HepG2 (cell line): ENCODE results near the gene CCK.

Experiments used
- CBFB ChIP-seq: sonication (generic); formaldehyde crosslinking; IDR thresholded peaks from 2 replicates; pipeline ENCODE4 v1.4.0; 2020; ENCODE audit warnings: missing genetic modification reagents
- ELK4 ChIP-seq: sonication (generic); formaldehyde crosslinking; IDR thresholded peaks from 2 replicates; pipeline ENCODE4 v1.9.0; 2021; ENCODE audit warnings: missing genetic modification reagents, borderline replicate concordance
- JUND ChIP-seq: sonication (generic); formaldehyde crosslinking; IDR thresholded peaks from 2 replicates; pipeline ENCODE4 v1.8.0; 2022; ENCODE audit warnings: mild to moderate bottlenecking, missing genetic modification reagents
- MED8 ChIP-seq: sonication (generic); formaldehyde crosslinking; IDR thresholded peaks from 2 replicates; pipeline ENCODE4 v1.8.1; 2023; ENCODE audit warnings: mild to moderate bottlenecking, missing genetic modification reagents; ENCODE audit not compliant: insufficient replicate concordance
- REST ChIP-seq, 2 experiments: IDR thresholded peaks; 2 replicates each; pipeline ENCODE4 v1.6.1; 2011 to 2012; ENCODE audit warnings: low read length in 2 of 2, borderline replicate concordance in 1 of 2, low read depth in 1 of 2, mild to moderate bottlenecking in 1 of 2, moderate library complexity in 1 of 2
- XRCC5 ChIP-seq: fragments of 200-400 bp; formaldehyde crosslinking; optimal IDR thresholded peaks from 2 replicates; pipeline ENCODE3; 2017; ENCODE audit warnings: mild to moderate bottlenecking, low read length

GRCh38 chr3:42246091-42246490 is 19.9 kb downstream of the CCK start:
- TF ChIP-seq ELK4 (CRISPR knock-in tag) (no peak), MED8 (no peak), REST (IDR thresholded peaks at IDR 0.05; ENCODE audit: borderline replicate concordance in 1 of 2, low read depth in 1 of 2, low read length in 2 of 2) (no peak), JUND (CRISPR knock-in tag) (no peak), CBFB (CRISPR knock-in tag) (no peak), XRCC5 (no peak)
